ENCODE results near the gene PDGFB. TPM values are rescaled to one million over a fixed set of nuclear protein-coding genes. Genes with fewer than 3 reads are reported as not detected.

The PDGFB gene
- total and polyA plus RNA-seq, 9 of the 15 experiments (the other 6 are each of a cell fraction or from before 2014, with no cell fraction given) = 0.07 to 4.0 (median 0.48) TPM; not detected in 1

DNA sequence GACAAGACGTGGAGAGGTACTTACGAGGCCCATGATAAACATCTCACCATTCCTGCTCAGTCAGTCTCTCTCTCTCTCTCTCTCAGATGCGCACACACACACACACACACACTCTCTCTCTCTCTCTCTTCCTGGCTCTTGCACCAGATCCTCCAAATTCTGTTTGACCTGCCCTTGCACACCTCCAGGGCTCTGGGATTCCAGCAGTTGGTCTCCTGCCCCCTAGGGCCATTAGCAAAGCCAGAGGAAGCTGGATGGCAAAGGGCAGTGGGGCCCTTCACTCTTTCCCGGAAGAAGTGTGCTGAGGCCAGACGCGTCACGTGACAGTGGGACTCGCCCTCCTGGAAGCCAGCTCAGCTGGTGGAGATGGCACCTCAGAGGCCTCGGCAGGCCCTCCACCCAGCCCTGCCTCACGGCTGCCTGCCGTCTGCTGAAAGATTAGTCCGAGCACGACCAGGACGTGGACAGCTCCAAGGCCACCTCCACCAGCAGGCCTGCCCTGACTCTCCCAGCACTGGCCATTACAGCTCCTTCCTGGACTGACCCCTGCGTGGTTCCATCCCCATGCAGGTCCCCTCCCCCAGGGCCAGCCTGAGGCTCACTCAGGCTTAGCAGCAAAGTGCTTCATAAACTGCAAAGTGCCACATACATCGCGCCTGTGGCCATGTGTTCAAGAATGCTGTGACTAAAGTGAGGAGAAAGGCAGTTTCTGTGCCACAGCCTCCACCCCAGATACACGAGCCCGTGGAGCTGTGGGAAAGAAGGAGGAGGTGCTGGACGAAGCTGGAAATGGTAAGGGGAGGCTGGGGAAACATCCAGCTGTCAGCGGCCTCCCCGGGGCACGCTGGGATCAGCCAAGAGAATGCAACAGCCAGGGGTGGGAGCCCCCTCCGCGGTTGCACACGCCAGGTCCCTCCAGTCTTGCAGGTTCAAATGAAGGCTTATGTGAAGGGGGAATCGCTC, 3.7 kb downstream of the PDGFB start:
- peaks cover 24 to 71% of the 10 kb centered on the region in 2 experiments; a peak in 4 of 5 replicates for H3K4me1 ChIP-seq (replicated peaks in 1 of 2; ENCODE audit: control insufficient read depth in 2 of 2, insufficient read depth in 2 of 2, low read length in 2 of 2)
- 30% methylated on average over 23 of the region's 27 CpGs for WGBS (ENCODE audit: insufficient coverage, low coverage, missing lambda C conversion rate)
- intact Hi-C loops (cut with micrococcal nuclease) (loop anchor here (10.0 kb wide), 1 partner anchor 64 kb away; no protein-coding TSS in a partner anchor), in situ Hi-C loops (cut with MboI) (no loop called here)
- H3K4me3 ChIP-seq = no peak overlapping the region
- no TSS peak for BruUV-seq (replicated peaks)
- H2AFZ ChIP-seq (ENCODE audit: low read depth, low read length) = peak overlapping the region; percentile 80
- H3K27ac ChIP-seq (ENCODE audit: extremely low read depth, low read depth, low read length) = no peak overlapping the region
- H3K9me1 ChIP-seq (ENCODE audit: control insufficient read depth, insufficient read depth, low read length) = no peaks in the 10 kb centered on the region
- H4K20me1 ChIP-seq (replicated peaks; ENCODE audit: control insufficient read depth, insufficient read depth, low read length) = peaks cover 2% of the 10 kb centered on the region; the same call in 1 of the 2 replicates
- H3K36me3 ChIP-seq (ENCODE audit: control insufficient read depth, insufficient read depth, low read length) = no peaks in the 10 kb centered on the region
- H3K4me2 ChIP-seq (ENCODE audit: insufficient read depth, low read length) = peak overlapping the region; percentile 37
- ATAC-seq (peak; percentile 45), DNase-seq (ENCODE audit: extremely low read depth in 1 of 4, low spot score in 3 of 4) (peak in 3 of 4 experiments; percentile 30 to 42 (median 38)), FAIRE-seq (peak; percentile 26)
- H3K9me3 ChIP-seq (replicated peaks; ENCODE audit: control insufficient read depth, insufficient read depth, low read depth, low read length) = no peaks in the 10 kb centered on the region
- CTCF ChIA-PET (ENCODE audit: low intra/inter-chr PET ratio) = interaction anchor here (1.0 kb wide), 1 partner anchor 26 kb away, joined by 3 read pairs; no protein-coding TSS in a partner anchor
- peaks cover 0 to 4% of the 10 kb centered on the region in 2 experiments; a peak in 2 of 5 replicates for H3K27me3 ChIP-seq (ENCODE audit: control insufficient read depth in 2 of 2, insufficient read depth in 2 of 2, low read length in 2 of 2)
- H3K79me2 ChIP-seq (ENCODE audit: control insufficient read depth, insufficient read depth, low read length) = no peaks in the 10 kb centered on the region; the same call in 2 of the 3 replicates
- POLR2A ChIA-PET = interaction anchor here (0.5 to 1.0 kb wide), 6 partner anchors 27 to 1991 kb away, joined by 3 to 4 read pairs (median 3); partner anchors contain the start of gene RPL3
- peak overlapping the region in 1 of 2 experiments; percentile 59; a peak in 2 of 4 replicates for H3K9ac ChIP-seq (ENCODE audit: insufficient read depth in 1 of 2, low read depth in 2 of 2, low read length in 2 of 2)
- TF ChIP-seq NR2C2 (CRISPR knock-in tag; IDR thresholded peaks at IDR 0.05) (no peak), NR2C2 (tag; IDR thresholded peaks at IDR 0.05) (no peak), ZNF263 (CRISPR knock-in tag; IDR thresholded peaks at IDR 0.05; ENCODE audit: borderline replicate concordance) (no peak), POLR2G (IDR thresholded peaks at IDR 0.05; ENCODE audit: low read depth, low read length) (0 out of 2 replicates have a peak, but pooled peaks have one; percentile 20), SLC30A9 (CRISPR knock-in tag; IDR thresholded peaks at IDR 0.05) (no peak), BRCA1 (IDR thresholded peaks at IDR 0.05) (no peak), BRCA1 (CRISPR knock-in tag; IDR thresholded peaks at IDR 0.05) (no peak), CTBP1 (IDR thresholded peaks at IDR 0.05; ENCODE audit: borderline replicate concordance) (peak; percentile 26; the same call in 1 of the 2 replicates), TRIM28 (IDR thresholded peaks at IDR 0.05) (no peak), DPF2 (IDR thresholded peaks at IDR 0.05) (peak; percentile 72; the same call in 1 of the 2 replicates), ELF1 (tag; IDR thresholded peaks at IDR 0.05) (peak; percentile 80), FOSL1 (tag; conservative IDR thresholded peaks at IDR 0.05) (peak; percentile 49), NBN (IDR thresholded peaks at IDR 0.05; ENCODE audit: low read depth) (0 out of 2 replicates have a peak, but pooled peaks have one; percentile 50), ZNF316 (IDR thresholded peaks at IDR 0.05) (peak; percentile 19; the same call in 1 of the 2 replicates), LARP7 (IDR thresholded peaks at IDR 0.05) (0 out of 2 replicates have a peak, but pooled peaks have one; percentile 53), ZNF584 (CRISPR knock-in tag; IDR thresholded peaks at IDR 0.05; ENCODE audit: low read depth) (no peak), BHLHE40 (IDR thresholded peaks at IDR 0.05; ENCODE audit: low read length) (peak; percentile 71)

Data from K562 (cell line).